ENCODE results near the gene UQCC2.

UQCC2 gene

GRCh38 chr6:33717934-33718455 lies 6.5 kb upstream of the UQCC2 start:
- TF ChIP-seq SPI1 (IDR thresholded peaks at IDR 0.05; ENCODE audit: borderline replicate concordance, low read depth) (no peak), POLR2AphosphoS5 (IDR thresholded peaks at IDR 0.05; ENCODE audit: low read depth) (no peak), REST (IDR thresholded peaks at IDR 0.05; ENCODE audit: insufficient replicate concordance, low read depth) (no peak), GABPA (IDR thresholded peaks at IDR 0.05; ENCODE audit: low read depth) (no peak)
- TF ChIP-seq, protein P1, sequence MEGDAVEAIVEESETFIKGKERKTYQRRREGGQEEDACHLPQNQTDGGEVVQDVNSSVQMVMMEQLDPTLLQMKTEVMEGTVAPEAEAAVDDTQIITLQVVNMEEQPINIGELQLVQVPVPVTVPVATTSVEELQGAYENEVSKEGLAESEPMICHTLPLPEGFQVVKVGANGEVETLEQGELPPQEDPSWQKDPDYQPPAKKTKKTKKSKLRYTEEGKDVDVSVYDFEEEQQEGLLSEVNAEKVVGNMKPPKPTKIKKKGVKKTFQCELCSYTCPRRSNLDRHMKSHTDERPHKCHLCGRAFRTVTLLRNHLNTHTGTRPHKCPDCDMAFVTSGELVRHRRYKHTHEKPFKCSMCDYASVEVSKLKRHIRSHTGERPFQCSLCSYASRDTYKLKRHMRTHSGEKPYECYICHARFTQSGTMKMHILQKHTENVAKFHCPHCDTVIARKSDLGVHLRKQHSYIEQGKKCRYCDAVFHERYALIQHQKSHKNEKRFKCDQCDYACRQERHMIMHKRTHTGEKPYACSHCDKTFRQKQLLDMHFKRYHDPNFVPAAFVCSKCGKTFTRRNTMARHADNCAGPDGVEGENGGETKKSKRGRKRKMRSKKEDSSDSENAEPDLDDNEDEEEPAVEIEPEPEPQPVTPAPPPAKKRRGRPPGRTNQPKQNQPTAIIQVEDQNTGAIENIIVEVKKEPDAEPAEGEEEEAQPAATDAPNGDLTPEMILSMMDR (IDR thresholded peaks at IDR 0.05; ENCODE audit: insufficient read depth, low read length): no peak
- Histone ChIP-seq H3K27me3 (ENCODE audit: insufficient read depth, poor library complexity, severe bottlenecking) (peaks cover 8% of the 10 kb centered on the region), H3K27ac (replicated peaks) (no peak overlapping the region), H3K4me3 (replicated peaks; ENCODE audit: insufficient read depth, low read length) (no peak overlapping the region)
- no peak for DNase-seq (ENCODE audit: low read depth in 1 of 2, low spot score in 1 of 2)

DNA sequence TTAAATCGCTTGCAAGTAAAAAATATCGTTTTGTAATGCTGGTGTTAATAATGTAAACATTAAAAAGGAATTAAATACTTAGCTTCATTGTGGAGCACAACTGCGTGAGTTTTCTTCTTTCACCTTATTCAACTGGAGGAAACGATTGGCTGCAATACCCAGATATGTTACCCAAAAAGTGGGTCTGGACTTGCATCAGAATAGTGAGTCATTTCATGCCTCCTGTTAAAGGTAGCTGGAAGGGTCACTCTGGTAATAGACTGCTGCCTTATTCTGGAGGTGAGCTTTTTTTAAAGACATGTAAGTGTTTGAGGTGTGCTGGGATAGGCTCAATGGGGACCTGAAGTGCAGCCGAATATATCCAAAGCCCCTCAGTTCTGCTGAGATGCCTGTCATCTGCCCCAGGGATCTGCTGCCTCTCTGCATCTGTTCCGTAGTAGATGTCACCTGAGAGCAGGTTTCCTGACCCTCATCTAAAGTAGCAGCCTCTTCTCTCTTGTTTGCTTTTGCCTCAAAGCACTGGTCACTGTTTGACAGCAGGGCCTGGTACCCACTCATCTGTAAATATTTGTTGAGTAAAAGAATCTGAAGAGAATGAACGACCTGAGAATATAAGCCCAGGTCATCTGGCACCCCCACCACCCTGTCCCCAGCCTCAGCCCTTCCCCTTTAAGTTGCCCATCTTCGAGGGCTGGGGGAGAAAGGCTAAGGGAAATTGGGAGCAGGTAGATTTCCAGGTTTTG lies 5.6 kb upstream of the UQCC2 start:
- no peak overlapping the region for H3K27ac ChIP-seq (replicated peaks)

DNA sequence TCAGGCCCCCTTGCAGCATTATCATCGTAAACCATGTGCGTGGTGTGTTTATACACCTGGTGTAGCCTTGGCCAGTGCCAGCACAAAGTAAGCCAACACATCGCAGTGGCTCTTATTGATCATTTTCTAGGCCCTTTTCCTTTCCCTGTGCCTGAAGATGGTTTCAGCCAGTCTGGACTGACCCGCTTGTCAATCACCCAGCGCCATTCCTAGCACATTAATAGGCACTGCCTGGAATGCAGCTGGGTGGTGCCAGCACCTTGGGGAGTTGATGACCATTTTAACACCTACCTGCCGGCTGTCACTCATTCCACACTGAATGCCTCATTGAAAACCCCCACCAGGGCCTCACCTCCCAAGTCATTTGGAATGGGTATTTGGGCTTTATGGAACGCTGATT lies 4.9 kb upstream of the UQCC2 start:
- peaks cover 4% of the 10 kb centered on the region for H3K27me3 ChIP-seq (ENCODE audit: insufficient read depth, poor library complexity, severe bottlenecking)
- H3K27ac ChIP-seq (replicated peaks): no peak overlapping the region
- TF ChIP-seq, protein P1 (IDR thresholded peaks at IDR 0.05; ENCODE audit: insufficient read depth, low read length): no peak
- no peak for TF ChIP-seq SPI1 (IDR thresholded peaks at IDR 0.05; ENCODE audit: borderline replicate concordance, low read depth)
- TF ChIP-seq POLR2AphosphoS5 (IDR thresholded peaks at IDR 0.05; ENCODE audit: low read depth): no peak
- TF ChIP-seq GABPA (IDR thresholded peaks at IDR 0.05; ENCODE audit: low read depth): no peak
- no peak for TF ChIP-seq REST (IDR thresholded peaks at IDR 0.05; ENCODE audit: insufficient replicate concordance, low read depth)
- no peak for DNase-seq (ENCODE audit: low read depth in 1 of 2, low spot score in 1 of 2)
- no peak overlapping the region for H3K4me3 ChIP-seq (replicated peaks; ENCODE audit: insufficient read depth, low read length)

More for the DNA sequence above, 5.6 kb upstream of the UQCC2 start:
- no peak for DNase-seq (ENCODE audit: low read depth in 1 of 2, low spot score in 1 of 2)
- no peak overlapping the region for H3K4me3 ChIP-seq (replicated peaks; ENCODE audit: insufficient read depth, low read length)
- no peak for TF ChIP-seq REST (IDR thresholded peaks at IDR 0.05; ENCODE audit: insufficient replicate concordance, low read depth)
- TF ChIP-seq, protein P1 (IDR thresholded peaks at IDR 0.05; ENCODE audit: insufficient read depth, low read length): no peak
- peaks cover 8% of the 10 kb centered on the region for H3K27me3 ChIP-seq (ENCODE audit: insufficient read depth, poor library complexity, severe bottlenecking)

Data from HL-60 (cell line).